GM12878 (cell line): ENCODE data around the gene ALOXE3. TPM values are rescaled to one million over a fixed set of nuclear protein-coding genes. Genes with fewer than 3 reads are reported as not detected.
A peak's percentile ranks its signal among the peaks of the same experiment; 100 is the strongest.

Experiments
- ASH2L ChIP-seq: fragments of 300-600, 200-600 bp; sonication (generic); IDR thresholded peaks from 2 replicates; pipeline ENCODE4 v1.6.1; 2017; ENCODE audit warnings: low read depth, mild to moderate bottlenecking, borderline replicate concordance
- BHLHE40 ChIP-seq, 2 experiments: fragments of 450-650 bp in 1 of 2; IDR thresholded peaks; 2 replicates each; pipeline ENCODE4 v1.6.1; 2011 to 2017; ENCODE audit warnings: low read depth in 2 of 2, borderline replicate concordance in 1 of 2, improper control_type of control experiment in 1 of 2, low read length in 1 of 2, mild to moderate bottlenecking in 1 of 2
- CBFB ChIP-seq: IDR thresholded peaks from 2 replicates; pipeline ENCODE4 v1.6.1; 2016; ENCODE audit warnings: antibody characterized with exemption, low read depth
- CREB1 ChIP-seq: IDR thresholded peaks from 2 replicates; pipeline ENCODE4 v1.6.1; 2012; ENCODE audit warnings: low read depth, mild to moderate bottlenecking, inconsistent platforms
- EZH2 ChIP-seq: IDR thresholded peaks from 2 replicates; pipeline ENCODE4 v1.6.1; 2012; ENCODE audit warnings: low read depth, mild to moderate bottlenecking, control low read depth, inconsistent platforms, low read length, borderline replicate concordance; ENCODE audit not compliant: control insufficient read depth
- HDAC2 ChIP-seq: fragments of 200-600 bp; sonication (generic); IDR thresholded peaks from 2 replicates; pipeline ENCODE4 v1.6.1; 2017
- JUNB ChIP-seq: IDR thresholded peaks from 2 replicates; pipeline ENCODE4 v1.6.1; 2016; ENCODE audit warnings: antibody characterized with exemption, mild to moderate bottlenecking
- KAT2A ChIP-seq: conservative IDR thresholded peaks from 2 replicates; pipeline ENCODE4 v1.6.1; 2011; ENCODE audit warnings: low read depth, low read length; ENCODE audit not compliant: control insufficient read depth
- LARP7 ChIP-seq: fragments of 450-650 bp; IDR thresholded peaks from 2 replicates; pipeline ENCODE4 v1.6.1; 2017; ENCODE audit warnings: mild to moderate bottlenecking
- NR2C2 ChIP-seq: IDR thresholded peaks from 2 replicates; pipeline ENCODE4 v1.6.1; 2011; ENCODE audit warnings: borderline replicate concordance, low read depth; ENCODE audit not compliant: control insufficient read depth, insufficient read length
- POLR2A ChIP-seq: IDR thresholded peaks from 2 replicates; pipeline ENCODE4 v1.6.1; 2011; ENCODE audit warnings: low read depth, mild to moderate bottlenecking, low read length
- RAD21 ChIP-seq: IDR thresholded peaks from 2 replicates; pipeline ENCODE4 v1.6.1; 2011; ENCODE audit warnings: mild to moderate bottlenecking, low read depth, low read length, moderate library complexity; ENCODE audit not compliant: insufficient read depth
- SREBF2 ChIP-seq: IDR thresholded peaks from 2 replicates; pipeline ENCODE4 v1.6.1; 2012; ENCODE audit warnings: mild to moderate bottlenecking, low read length
- TBL1XR1 ChIP-seq: IDR thresholded peaks from 2 replicates; pipeline ENCODE4 v1.6.1; 2012; ENCODE audit warnings: low read depth, low read length, improper control_type of control experiment
- ZNF207 ChIP-seq: fragments of 450-650 bp; IDR thresholded peaks from 2 replicates; pipeline ENCODE4 v1.6.1; 2014; ENCODE audit warnings: antibody characterized with exemption, mild to moderate bottlenecking, borderline replicate concordance
- ZZZ3 ChIP-seq: IDR thresholded peaks from 2 replicates; pipeline ENCODE4 v1.6.1; 2011; ENCODE audit warnings: low read depth; ENCODE audit not compliant: control insufficient read depth, insufficient read length
- polyA plus RNA-seq, 11 experiments: library from polyadenylated mRNA; depleted of rRNA in 4 of 11; unstranded in 6 of 11; stranded (reverse) in 5 of 11; fragments of >200 nt; fragmentation: Nextera tagmentation in 4 of 11; fragmentation: Illumina TruSeq in 1 of 11; extraction: Ambion mirVana in 4 of 11; extraction: Trizol in 1 of 11; gene quantifications; 1 replicate in 1 of 11; 2 replicates in 10 of 11; pipeline versions ENCODE4 v1.2.1 to v1.2.3, GENCODE V29; 2011 to 2016; ENCODE audit warnings: inconsistent platforms in 2 of 11, missing spikeins in 2 of 11, low read depth in 1 of 11
- total RNA-seq, 4 experiments: library from RNA; depleted of rRNA in 3 of 4; stranded (reverse); fragments of >200 nt in 3 of 4; fragmentation: Illumina TruSeq in 1 of 4; extraction: Trizol in 1 of 4; gene quantifications; 2 replicates each; pipeline versions ENCODE4 v1.2.1 to v1.2.3, GENCODE V29; 2013 to 2021
- TF ChIP-seq, protein P1 (sequence below): fragments of 450-650 bp; IDR thresholded peaks from 2 replicates; pipeline ENCODE4 v1.6.1; 2018; ENCODE audit warnings: borderline replicate concordance, mild to moderate bottlenecking; ENCODE audit not compliant: partially characterized antibody
- TF ChIP-seq, protein P2 (sequence below): fragments of 450-650 bp; IDR thresholded peaks from 2 replicates; pipeline ENCODE4 v1.6.1; 2017; ENCODE audit warnings: mild to moderate bottlenecking, moderate library complexity
- TF ChIP-seq, protein P3 (sequence below): fragments of 450-650 bp; IDR thresholded peaks from 2 replicates; pipeline ENCODE4 v1.6.1; 2017; ENCODE audit warnings: low read depth, mild to moderate bottlenecking, moderate library complexity

The ALOXE3 gene
- total and polyA plus RNA-seq, 10 of the 15 experiments (the other 5 are each of a cell fraction or from before 2014, with no cell fraction given) = 0.04 TPM; not detected in 9

DNA sequence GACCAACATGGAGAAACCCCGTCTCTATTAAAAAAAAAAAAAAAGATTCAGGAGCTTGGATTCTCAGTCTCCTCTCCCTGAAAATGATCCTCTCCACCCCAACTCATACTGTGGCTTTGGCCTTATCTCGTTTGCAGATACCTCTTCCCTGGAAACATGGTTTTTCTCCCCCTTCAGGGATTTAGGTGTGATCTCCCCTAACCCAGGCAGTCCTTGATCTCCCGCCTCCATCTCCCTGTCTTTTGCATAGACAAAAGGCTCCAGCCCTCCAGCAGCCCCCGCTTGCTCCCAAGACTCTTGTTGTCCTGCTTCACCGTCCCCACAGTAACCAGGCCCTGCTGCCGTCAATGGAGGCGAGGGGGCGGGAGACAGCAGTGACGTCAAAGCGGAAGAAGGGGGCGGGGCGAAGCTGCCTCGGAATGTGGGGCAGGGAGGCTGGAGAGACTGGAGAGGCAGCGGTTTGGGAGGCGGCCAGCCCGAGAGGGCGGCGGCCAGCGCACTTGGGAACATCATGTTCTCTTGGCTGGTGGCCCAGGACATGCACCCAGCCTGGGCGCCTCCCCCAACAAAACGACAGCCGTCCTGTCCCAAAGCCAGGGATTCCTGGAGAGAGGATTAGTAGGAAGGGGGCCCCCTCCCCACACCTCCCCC lies 35.8 kb upstream of the ALOXE3 start (continued):
- TF ChIP-seq, protein P1, sequence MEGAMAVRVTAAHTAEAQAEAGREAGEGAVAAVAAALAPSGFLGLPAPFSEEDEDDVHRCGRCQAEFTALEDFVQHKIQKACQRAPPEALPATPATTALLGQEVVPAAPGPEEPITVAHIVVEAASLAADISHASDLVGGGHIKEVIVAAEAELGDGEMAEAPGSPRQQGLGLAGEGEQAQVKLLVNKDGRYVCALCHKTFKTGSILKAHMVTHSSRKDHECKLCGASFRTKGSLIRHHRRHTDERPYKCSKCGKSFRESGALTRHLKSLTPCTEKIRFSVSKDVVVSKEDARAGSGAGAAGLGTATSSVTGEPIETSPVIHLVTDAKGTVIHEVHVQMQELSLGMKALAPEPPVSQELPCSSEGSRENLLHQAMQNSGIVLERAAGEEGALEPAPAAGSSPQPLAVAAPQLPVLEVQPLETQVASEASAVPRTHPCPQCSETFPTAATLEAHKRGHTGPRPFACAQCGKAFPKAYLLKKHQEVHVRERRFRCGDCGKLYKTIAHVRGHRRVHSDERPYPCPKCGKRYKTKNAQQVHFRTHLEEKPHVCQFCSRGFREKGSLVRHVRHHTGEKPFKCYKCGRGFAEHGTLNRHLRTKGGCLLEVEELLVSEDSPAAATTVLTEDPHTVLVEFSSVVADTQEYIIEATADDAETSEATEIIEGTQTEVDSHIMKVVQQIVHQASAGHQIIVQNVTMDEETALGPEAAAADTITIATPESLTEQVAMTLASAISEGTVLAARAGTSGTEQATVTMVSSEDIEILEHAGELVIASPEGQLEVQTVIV = no peak
- TF ChIP-seq, protein P2, sequence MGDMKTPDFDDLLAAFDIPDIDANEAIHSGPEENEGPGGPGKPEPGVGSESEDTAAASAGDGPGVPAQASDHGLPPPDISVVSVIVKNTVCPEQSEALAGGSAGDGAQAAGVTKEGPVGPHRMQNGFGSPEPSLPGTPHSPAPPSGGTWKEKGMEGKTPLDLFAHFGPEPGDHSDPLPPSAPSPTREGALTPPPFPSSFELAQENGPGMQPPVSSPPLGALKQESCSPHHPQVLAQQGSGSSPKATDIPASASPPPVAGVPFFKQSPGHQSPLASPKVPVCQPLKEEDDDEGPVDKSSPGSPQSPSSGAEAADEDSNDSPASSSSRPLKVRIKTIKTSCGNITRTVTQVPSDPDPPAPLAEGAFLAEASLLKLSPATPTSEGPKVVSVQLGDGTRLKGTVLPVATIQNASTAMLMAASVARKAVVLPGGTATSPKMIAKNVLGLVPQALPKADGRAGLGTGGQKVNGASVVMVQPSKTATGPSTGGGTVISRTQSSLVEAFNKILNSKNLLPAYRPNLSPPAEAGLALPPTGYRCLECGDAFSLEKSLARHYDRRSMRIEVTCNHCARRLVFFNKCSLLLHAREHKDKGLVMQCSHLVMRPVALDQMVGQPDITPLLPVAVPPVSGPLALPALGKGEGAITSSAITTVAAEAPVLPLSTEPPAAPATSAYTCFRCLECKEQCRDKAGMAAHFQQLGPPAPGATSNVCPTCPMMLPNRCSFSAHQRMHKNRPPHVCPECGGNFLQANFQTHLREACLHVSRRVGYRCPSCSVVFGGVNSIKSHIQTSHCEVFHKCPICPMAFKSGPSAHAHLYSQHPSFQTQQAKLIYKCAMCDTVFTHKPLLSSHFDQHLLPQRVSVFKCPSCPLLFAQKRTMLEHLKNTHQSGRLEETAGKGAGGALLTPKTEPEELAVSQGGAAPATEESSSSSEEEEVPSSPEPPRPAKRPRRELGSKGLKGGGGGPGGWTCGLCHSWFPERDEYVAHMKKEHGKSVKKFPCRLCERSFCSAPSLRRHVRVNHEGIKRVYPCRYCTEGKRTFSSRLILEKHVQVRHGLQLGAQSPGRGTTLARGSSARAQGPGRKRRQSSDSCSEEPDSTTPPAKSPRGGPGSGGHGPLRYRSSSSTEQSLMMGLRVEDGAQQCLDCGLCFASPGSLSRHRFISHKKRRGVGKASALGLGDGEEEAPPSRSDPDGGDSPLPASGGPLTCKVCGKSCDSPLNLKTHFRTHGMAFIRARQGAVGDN = peak; percentile 36; the same call in 1 of the 2 replicates
- peak; percentile 92 for TF ChIP-seq CREB1
- no peak for TF ChIP-seq ZZZ3
- no peak for TF ChIP-seq RAD21
- peak; percentile 13 to 37; a peak in 1 of 4 replicates for TF ChIP-seq BHLHE40 (IDR thresholded peaks at IDR 0.05; ENCODE audit: borderline replicate concordance in 1 of 2, low read depth in 2 of 2, low read length in 1 of 2)
- TF ChIP-seq ZNF207 = no peak
- TF ChIP-seq LARP7 = no peak
- no peak for TF ChIP-seq HDAC2
- no peak for TF ChIP-seq TBL1XR1
- no peak for TF ChIP-seq JUNB
- TF ChIP-seq, protein P3, sequence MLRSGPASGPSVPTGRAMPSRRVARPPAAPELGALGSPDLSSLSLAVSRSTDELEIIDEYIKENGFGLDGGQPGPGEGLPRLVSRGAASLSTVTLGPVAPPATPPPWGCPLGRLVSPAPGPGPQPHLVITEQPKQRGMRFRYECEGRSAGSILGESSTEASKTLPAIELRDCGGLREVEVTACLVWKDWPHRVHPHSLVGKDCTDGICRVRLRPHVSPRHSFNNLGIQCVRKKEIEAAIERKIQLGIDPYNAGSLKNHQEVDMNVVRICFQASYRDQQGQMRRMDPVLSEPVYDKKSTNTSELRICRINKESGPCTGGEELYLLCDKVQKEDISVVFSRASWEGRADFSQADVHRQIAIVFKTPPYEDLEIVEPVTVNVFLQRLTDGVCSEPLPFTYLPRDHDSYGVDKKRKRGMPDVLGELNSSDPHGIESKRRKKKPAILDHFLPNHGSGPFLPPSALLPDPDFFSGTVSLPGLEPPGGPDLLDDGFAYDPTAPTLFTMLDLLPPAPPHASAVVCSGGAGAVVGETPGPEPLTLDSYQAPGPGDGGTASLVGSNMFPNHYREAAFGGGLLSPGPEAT = peak; percentile 65; the same call in 1 of the 2 replicates
- no peak for TF ChIP-seq NR2C2
- TF ChIP-seq EZH2 = no peak
- no peak for TF ChIP-seq CBFB
- no peak for TF ChIP-seq SREBF2
- peak; percentile 61 for TF ChIP-seq POLR2A
- no peak for TF ChIP-seq ASH2L
- TF ChIP-seq KAT2A = no peak
